HG02973 (cell line): ENCODE results near the gene SPR.

Experiments
- ATAC-seq: cut with Tn5 transposase; IDR thresholded peaks from one replicate; pipeline ENCODE4 v1.9.1; 2021; ENCODE audit warnings: moderate library complexity; ENCODE audit not compliant: unreplicated experiment

The SPR gene

DNA sequence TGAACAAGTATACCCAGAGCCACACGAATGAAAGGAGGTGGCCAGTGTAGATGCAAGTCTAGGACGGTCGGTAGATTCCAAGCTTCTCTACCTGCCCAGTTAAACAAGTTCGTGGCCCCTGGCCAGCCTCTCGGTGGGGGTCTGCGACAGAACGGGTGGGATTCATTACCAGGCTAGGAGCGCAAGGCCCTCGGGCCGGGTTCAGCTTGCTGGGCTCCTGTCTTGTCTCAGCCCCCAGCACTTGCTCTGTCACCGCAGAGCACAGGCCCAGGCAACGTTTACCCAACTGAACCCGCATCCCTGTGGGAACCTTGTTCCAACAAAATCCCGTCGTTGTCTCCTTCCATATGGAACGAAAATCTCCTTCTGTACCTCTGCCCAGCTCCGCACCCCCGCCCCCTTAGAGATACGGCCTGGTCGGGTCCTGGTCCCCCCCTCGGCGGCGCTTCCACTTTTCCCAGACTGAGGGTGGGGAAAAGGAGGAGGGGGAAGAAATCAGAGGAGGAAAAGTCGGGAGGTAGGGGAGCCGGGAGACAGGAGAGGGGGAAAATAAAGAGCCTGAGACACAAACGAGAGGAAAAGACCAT is 28.2 kb downstream of the SPR start:
- no peak for ATAC-seq

DNA sequence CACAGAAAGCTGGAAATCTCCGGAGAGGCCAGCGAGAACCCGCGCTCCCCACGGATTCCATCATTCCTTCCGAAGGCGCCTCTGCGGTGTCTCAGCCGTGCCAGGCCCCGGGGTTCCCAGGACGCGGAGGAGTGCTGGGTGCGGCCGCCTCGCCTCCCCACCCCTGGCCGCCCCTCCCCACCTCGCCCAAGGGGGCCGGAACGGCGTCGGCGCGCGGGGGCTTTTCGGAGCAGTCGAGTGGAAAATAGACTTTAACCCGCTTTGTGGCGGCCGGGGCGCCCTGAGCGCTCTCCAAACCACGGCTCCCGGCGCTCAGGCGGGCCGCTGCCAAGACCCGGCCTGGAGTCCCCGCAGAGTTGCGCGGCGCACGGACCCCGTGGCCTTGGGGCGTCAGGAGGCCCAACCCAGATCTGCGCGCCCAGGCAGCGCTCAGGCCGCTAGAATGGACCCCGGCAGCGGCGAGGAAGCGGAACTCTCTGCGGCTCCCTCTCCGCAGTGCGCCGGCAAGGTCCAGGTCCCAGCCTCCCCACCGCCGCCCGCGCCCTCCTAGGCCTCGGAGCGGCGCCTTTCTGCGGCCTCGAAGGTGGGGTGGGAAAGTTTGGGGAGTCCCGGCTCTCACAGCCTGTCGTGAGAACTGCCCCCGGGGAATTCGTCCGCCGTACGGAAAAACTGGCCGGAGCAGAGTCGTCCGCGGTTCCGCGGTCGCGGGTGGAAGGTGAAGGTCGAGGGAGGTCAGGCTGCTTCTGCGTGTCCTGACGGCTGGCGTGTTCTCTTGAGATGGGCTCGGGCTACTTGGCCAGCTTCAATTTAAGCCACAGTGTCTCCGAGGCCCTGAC is 28.9 kb downstream of the SPR start:
- ATAC-seq = peak; percentile 50

DNA sequence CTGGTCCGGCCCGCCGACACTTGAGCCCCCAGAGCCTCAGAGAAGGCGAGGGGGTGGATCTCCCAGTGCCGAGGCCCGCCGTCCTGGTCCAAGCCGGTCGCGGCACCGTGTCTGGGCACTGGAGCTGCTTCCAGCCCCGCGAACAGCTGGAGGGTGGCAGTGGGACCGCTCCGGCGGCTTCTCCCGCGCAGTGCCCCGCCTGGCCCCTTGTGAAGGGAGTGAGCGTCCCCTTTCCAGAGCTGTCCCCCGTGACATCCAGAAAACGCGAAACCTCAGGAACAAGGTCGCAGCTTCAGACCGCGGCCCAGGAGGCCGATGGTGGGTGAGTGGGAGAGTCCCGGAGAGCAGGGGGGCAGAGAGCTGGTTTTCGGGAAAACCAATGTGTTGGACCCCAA is 29.5 kb downstream of the SPR start:
- no peak for ATAC-seq

DNA sequence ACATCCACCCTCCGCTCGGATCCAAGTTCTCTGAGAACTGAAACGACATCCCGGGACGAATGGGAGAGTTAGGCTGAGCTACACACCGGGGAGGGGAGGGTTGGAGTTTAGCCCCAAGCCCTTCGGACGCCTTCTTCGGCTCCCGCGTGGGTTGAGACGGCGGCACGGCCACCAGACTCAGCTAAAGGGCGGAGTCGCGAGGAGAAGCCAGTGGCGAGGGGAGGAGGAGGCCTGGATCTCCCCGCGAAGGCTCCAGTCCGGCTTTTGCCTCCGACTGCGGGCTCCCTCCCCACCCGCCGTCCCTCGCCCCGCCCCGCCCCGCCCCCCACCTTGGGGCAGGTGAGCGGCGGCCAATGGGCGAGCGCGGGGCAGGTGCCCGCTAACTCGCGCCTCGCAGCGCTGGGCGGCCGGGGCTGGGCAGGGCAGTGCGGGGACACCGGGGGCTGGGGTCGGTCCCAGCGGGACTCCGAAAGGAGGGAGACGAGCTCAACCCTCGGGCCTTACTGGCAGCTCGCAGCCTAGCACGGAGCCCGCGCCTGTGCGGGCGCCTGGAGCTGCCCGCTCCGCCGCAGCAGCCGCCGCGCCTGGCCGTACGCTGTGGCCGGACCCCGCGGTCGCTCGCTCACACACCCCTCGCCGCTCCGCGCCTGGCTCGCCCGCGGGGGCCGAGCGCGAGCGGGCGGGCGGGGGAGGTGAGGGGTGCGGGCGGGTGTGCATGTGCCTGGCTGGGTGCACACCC is 30.1 kb downstream of the SPR start, which contains the start of gene EMX1:
Gene EMX1 (plus strand): TSS at position 382 of the 739 bp plus-strand sequence. CDS start 334 bp downstream, at position 716.
- no peak for ATAC-seq

DNA sequence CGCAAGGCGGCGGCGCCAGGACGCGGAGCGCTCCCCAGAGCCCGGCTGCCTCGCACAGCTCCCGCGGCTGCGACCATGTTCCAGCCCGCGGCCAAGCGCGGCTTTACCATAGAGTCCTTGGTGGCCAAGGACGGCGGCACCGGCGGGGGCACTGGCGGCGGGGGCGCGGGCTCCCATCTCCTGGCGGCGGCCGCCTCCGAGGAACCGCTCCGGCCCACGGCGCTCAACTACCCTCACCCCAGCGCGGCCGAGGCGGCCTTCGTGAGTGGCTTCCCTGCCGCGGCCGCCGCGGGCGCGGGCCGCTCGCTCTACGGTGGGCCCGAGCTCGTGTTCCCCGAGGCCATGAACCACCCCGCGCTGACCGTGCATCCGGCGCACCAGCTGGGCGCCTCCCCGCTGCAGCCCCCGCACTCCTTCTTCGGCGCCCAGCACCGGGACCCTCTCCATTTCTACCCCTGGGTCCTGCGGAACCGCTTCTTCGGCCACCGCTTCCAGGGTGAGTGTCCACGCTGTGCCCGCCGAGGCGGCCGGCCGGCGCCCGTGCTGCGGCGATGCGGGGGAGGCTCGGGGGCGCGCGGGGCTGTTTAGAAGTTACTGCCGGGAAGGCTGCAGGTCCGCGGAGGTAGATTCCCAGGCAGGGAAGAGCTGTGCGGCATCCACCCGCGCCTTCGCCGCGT is 30.8 kb downstream of the SPR start:
- no peak for ATAC-seq

DNA sequence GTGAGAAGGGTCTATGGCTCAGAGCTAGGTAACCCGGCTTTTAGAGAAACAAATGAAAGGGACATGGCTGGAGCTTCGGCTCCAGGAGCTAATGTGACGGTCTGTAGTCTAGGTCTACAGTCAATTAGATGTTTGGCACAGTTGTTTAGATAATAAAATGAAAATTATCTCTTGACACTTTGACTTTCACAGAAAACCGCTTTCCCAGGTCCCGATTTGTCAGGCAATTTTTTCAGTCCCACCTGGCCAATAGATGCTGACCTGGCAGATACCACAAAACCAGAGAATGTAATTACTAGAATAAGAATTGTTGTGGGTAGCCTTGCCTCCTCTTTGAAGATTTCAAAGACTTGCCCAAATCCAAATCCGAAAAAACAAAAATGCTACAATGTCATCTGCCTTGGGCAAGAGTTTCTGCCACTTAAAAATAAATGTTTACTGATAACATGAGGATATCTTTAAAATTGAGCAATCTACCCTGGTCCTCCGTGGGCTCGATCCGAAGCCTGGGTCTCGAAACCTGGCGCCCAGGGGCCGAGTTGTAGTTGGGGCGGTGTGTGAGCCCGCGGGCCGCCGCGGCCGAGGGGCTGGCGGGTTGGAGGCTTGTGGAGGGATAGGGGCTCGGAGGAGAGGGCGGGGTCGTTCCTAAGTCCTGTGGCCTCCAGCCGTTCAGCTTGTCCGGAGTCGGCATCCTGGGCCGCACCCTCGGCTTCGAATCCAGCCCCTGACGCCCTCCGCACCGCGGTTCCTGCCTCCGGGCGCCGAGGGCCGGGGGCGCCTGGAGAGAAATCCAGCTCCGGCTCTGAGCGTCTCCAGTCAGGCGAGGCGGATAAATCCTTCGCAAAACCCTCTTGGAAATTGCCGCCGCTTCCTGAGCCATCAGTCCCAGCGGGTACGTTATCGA is 32.5 kb downstream of the SPR start:
- ATAC-seq = no peak

DNA sequence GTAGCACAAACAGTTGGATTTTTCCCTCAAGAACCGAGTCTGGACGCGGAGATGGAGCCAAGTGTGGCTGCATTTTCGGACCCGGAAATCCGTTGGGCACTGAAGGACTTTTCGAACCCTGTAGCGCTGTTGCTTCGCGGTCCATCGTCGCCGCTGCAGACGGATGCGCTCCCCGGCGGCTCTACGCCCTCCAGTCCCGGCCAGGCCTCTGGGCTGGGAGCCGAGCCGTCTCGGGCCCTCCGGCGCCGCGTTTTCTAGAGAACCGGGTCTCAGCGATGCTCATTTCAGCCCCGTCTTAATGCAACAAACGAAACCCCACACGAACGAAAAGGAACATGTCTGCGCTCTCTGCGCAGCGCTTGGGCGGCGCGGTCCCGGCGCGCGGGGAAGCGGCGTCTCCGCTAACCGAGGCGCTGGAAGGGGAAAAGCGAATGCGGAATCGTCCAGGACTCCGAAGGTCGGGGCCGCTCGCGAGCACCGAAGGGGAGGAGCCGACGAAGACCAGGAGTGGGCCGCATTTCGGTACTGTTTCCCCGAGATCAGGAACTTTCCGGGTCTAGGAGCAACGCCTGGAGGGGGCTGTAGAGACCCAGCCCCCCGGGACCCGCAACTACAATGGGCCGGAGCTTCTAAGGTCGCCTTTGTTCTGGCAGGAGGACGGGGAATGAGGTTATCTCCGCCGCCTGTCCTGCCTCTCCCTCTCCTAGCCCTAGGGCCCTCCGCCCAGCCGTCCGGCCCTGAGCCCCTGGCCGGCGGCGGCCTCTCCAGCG is 33.3 kb downstream of the SPR start:
- ATAC-seq = no peak

DNA sequence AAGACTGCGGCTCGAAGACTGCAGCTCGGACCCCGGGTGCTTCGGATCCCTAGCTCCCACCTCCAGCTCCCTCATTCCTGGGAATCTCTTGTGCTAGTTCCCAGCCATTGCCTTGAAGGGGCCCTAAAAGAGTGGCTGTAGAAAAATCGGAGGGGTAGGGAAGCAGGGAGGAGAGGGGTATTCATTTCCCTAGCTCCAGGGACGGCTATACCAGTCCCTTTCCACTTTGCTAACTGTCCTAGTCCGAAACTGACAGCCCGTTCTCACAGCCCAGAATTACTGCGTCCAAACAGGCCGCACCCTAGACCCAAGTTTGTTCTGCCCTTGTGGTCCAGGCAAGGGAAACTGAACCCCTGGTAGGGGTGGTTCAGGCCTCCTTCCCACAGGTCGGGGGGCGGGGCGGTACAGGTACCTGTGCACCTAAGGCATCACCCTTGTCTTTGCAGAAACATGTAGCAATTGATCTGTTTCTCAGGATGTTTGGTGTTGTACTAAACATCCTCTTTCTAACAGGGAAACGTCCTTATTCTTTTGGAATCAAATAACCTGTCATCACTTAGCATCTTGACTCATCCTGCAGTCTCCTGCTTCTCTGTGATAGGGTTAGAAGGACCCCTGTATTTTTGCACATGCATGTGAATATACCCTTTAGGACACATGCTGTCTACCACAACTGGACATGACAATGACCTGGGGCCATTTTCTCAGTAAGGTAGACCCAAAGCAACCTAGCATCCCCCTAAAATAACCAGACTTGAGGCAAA is 34.1 kb downstream of the SPR start:
- ATAC-seq = no peak

DNA sequence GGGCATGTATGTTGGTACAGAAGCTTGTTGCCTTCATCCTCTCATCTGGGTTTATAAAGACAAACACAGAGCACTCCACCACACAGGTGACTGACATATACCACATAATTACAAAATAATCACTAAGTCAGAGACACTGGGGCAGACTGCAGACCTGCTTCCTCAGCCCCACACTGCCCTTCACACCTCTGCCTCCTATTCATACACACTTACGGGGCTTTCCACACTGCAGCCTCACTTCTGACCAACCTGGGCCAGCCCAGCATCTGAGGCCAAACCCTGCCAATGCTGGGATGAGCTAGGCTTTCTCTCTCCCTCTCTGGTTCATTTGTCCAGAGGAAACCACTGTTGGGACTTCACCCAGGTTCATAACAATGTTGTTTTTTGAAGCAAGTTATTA is 34.6 kb downstream of the SPR start:
- ATAC-seq = no peak

DNA sequence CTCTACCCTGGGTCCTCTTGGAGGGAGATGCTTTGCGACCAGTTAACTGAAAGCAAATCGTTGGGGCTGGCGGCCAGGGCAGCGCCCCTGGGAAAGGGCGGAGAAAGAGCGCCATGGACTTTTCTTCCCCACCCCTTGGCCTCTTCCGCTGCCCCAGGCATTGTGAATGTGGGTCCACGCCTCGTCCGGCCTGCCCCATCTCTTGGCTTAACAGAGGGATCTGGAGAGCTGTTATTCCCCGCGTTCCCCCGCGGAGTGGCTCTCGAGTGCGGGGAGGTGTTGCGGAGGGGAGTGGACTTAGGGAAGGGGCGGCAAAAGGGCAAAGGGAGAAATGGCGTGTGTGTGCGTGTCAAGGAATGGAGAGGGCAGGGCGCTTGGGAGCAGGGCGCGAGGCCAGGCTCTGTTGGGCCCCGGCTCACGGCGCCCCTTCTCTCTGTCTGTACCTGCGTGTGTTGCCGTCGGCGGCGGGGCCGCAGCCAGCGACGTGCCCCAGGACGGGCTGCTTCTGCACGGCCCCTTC is 36.7 kb downstream of the SPR start:
- ATAC-seq = no peak

DNA sequence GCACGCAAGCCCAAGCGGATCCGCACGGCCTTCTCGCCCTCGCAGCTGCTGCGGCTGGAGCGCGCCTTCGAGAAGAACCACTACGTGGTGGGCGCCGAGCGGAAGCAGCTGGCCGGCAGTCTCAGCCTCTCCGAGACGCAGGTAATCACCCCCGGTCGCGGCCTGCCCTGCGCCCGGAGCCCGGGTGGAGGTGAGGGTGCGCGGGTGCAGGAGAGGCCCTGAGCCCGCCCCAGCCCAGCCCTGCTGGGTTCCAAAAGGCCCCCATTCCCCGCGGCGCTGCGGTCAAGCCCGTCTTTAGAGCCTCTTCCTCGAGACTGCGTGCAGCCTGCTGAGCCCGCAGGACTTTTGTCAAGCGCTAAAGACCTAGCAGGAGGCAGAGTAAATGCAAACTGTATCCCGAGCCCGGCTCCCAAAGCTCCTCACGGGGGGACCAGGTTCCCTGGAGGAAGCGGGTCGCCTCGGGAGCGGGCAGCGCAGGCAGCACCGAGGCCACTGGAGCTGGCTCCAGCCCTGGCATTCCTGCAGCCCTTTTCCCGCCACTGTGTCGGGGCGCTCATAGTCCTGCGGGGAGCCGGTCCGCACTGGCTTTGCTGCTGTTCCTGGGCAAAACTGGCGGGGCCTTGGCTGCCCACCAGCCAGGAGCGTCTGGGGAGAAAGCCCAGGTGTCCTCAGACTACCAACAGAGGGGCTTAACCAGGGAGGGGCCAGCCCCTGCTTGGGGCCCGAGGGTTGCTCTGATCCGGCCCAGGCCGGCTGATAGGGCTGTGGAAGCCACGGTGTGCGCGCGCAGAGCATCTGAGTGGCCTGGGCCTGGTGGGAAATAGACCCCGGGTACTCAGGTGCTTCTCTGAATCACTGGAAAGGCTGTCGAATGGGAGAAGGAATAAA is 37.4 kb downstream of the SPR start:
- no peak for ATAC-seq

DNA sequence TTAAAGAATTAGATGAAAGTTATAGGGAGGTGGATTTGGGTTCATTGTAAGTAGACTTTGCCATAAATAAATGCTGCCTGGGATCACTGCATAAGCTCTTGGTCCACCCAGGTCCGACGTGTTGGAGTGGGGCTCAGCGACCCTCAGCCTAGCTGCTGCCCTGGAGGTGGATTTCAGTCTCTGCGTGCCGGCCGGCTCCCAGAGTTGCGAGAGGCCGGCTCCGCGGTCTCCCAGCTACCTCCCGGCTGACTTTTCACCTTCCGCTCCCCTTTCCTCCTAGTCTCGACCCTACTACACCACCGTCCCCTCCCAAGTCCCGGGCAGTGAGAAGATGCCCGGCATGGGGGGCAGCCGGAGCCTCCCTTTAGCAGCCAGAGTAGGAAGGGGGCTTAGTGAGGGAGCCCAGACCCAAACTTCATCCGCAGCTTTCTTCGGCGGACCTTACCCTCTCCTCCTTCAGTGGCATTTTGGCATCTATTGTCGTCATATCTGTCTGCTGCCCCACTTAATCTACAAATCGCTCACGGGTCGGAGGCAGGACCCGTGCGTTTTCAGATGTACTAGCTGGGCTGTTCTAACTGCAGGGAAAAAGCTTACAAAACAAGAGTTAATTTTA is 38.2 kb downstream of the SPR start:
- no peak for ATAC-seq

DNA sequence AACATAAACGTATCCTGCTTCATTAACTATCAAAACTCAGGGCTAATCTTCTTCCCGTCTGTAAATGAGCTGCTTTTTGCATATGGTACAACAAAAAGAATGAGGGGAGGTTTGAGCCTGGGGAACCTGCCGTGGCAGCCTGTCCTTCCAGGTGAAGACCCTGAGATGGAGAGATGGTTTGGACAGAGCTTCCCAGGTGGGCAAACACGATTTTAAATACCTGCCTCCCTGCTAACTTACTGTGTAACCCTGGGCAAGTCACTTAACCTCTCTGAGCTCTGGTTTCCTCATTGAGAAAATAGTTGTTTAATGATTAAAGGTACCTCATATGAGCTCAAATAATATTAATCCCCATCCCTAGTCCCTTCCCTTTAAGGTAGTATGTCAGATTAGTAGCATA is 39.2 kb downstream of the SPR start:
- ATAC-seq = no peak

DNA sequence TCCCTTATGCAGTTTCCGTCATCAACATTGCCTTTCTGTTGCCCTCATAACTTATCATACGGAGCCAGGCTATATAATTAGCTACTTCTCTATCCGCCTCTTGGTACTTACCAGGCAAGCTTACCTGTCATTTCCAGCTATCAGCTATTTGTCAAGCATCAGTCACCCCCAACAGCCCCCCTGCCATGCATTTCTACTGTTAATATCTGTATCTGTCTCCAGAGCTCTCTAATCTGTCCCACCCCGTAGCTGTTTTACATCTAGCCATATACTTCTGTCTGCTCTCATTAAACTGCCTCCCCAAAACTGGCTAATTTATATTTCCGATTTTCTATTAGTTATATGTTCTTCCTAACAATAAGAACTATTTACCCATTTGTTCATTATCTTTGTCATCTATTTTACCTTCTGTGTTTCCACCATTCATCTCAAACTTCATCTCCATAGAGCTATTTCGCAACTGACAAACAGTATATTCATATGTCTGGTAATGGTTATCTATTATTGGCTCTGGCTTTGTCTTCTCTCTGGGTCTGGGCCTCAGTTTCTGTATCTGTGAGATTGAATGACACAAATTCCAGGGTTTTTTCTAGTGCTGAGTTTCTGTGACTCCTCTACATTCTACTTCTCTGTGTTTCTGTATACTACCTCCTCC is 39.7 kb downstream of the SPR start:
- no peak for ATAC-seq

DNA sequence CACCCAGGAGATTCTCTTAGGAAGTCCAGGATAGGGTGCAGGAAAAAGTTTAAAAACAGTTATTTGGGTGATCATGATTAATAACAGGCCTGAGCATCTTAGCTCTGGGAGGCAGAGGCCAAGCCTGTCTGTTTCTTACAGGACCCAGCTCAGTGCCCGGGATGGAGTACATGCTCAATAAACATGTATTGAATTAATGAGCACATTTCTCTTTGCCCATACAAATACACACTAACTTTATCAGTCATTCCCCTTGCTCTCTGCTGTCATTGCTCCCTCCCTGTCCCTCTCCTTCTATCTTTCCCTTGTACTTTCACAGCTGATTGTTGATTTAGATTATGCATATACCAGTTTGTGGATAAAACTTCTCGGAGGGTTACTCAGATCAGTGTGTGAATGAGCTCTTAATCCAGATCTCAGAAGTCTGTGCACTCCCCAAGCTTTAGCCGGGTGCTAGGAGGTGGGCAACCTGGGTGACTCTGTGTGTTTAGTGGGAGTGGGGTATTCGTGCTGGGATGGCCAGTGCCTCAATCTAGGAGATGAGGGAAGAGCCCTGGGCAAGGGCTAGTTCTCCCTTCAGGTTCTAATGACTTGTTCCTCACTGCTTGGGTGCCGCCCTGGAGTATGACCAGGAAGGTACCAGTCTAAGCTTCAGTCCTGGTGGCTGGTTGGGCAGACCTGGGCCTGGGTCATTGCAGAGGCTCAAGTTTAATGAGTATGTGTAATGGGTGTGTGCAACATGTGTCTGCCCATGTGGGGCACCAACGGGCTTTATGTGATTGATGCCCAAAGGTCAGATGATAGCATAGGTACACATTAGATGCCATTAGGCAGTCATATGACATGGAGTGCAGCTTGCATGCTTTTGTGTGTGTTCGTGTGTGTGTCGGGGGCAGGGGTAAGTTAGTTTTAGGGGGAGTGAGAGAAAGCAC is 40.7 kb downstream of the SPR start:
- ATAC-seq = no peak

DNA sequence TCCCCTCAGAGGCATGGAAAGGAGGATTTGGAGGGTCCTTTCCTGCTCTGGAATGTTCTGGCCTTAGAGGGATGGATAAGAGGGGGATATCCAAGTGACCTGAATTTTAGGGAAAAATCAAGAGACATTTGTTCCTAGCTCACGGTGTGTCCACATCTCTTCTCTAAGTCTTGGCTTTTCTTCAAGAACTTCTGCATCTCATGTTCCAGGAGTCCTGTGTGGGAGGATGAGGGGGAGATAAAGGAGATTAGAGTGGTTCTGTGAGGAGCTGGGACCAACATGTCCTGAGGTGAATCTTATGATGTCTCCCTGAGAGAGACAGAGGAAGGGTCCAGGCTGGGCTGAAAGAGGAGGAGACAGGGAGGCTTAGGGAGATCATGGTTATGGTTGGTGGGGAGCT is 41.8 kb downstream of the SPR start:
- no peak for ATAC-seq
